Thyroid gland (tissue), 4 donors: ENCODE measurements around the gene PCMTD2.
"Not testable (repeated sequence)": the region's sequence is repeated elsewhere in the genome, so short reads cannot be mapped to it uniquely, and the experiment has no call there.

ENCODE experiments used
- POLR2A ChIP-seq, 2 donors: fragments of 450-650 bp; IDR thresholded peaks; one replicate each; pipeline ENCODE4 v1.6.1; 2017; ENCODE audit warnings: antibody characterized with exemption in 2 of 2, mild to moderate bottlenecking in 2 of 2, moderate library complexity in 1 of 2
- TF ChIP-seq, protein P1 (sequence below), 6 experiments: fragments of 200-600 bp in 3 of 6; fragments of 450-650 bp in 3 of 6; sonication (generic) in 3 of 6; IDR thresholded peaks; one replicate each; pipeline ENCODE4 v1.5.1; 2016 to 2019; ENCODE audit warnings: antibody characterized with exemption in 6 of 6, mild to moderate bottlenecking in 2 of 6, inconsistent platforms in 1 of 6, moderate library complexity in 1 of 6

GRCh38 chr20:64234921-64235565, 20.5 kb upstream of the PCMTD2 start:
- TF ChIP-seq, protein P1, sequence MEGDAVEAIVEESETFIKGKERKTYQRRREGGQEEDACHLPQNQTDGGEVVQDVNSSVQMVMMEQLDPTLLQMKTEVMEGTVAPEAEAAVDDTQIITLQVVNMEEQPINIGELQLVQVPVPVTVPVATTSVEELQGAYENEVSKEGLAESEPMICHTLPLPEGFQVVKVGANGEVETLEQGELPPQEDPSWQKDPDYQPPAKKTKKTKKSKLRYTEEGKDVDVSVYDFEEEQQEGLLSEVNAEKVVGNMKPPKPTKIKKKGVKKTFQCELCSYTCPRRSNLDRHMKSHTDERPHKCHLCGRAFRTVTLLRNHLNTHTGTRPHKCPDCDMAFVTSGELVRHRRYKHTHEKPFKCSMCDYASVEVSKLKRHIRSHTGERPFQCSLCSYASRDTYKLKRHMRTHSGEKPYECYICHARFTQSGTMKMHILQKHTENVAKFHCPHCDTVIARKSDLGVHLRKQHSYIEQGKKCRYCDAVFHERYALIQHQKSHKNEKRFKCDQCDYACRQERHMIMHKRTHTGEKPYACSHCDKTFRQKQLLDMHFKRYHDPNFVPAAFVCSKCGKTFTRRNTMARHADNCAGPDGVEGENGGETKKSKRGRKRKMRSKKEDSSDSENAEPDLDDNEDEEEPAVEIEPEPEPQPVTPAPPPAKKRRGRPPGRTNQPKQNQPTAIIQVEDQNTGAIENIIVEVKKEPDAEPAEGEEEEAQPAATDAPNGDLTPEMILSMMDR (IDR thresholded peaks at IDR 0.05): not testable (repeated sequence)
- not testable (repeated sequence) for TF ChIP-seq POLR2A (IDR thresholded peaks at IDR 0.05)
